Heart right ventricle (tissue), 16 donors: ENCODE data around the gene CLCN6. TPM values are rescaled to one million over a fixed set of nuclear protein-coding genes. Genes with fewer than 3 reads are reported as not detected.

Source experiments
- ATAC-seq, 8 donors: fragments of 200-7000 bp; cut with Tn5 transposase; one replicate each; pipeline ENCODE4 v1.9.1; 2020; ENCODE audit warnings: mild to moderate bottlenecking in 8 of 8, moderate library complexity in 8 of 8, moderate number of reproducible peaks in 1 of 8
- DNase-seq, 2 donors: peaks; one replicate each; pipeline ENCODE4 v3.0.0-alpha.2; 2020
- H3K27ac ChIP-seq, 10 donors: fragments of 200-600 bp; sonication (generic) in 2 of 10; one replicate each; pipeline versions ENCODE4 v1.5.0 to v1.8.0; 2020 to 2022; ENCODE audit warnings: mild to moderate bottlenecking in 3 of 10
- H3K27me3 ChIP-seq, 7 donors: fragments of 200-600 bp; one replicate each; pipeline ENCODE4 v1.8.0; 2021 to 2022; ENCODE audit warnings: mild to moderate bottlenecking in 2 of 7
- H3K36me3 ChIP-seq, 9 donors: fragments of 200-600 bp; sonication (generic) in 1 of 9; one replicate each; pipeline versions ENCODE4 v1.5.0 to v1.8.0; 2020 to 2022; ENCODE audit warnings: mild to moderate bottlenecking in 2 of 9
- H3K4me1 ChIP-seq, 9 donors: fragments of 200-600 bp; sonication (generic) in 1 of 9; one replicate each; pipeline versions ENCODE4 v1.5.0 to v1.8.0; 2020 to 2022; ENCODE audit warnings: mild to moderate bottlenecking in 4 of 9
- H3K4me3 ChIP-seq, 10 donors: fragments of 200-600 bp; sonication (generic) in 2 of 10; one replicate each; pipeline versions ENCODE4 v1.5.0 to v1.8.0; 2020 to 2022; ENCODE audit warnings: mild to moderate bottlenecking in 7 of 10, moderate library complexity in 2 of 10
- H3K9me3 ChIP-seq, 11 donors: fragments of 200-600 bp in 10 of 11; sonication (generic) in 2 of 11; one replicate each; pipeline versions ENCODE4 v1.5.0 to v1.8.0; 2013 to 2022; ENCODE audit warnings: mild to moderate bottlenecking in 2 of 11, control low read depth in 1 of 11, moderate library complexity in 1 of 11
- WGBS, 2 donors: extraction: QIAGEN DNeasy Blood & Tissue Kit; methylation state at CpG; one replicate each; pipeline ENCODE4 v1.1.7; 2013; ENCODE audit warnings: inconsistent platforms in 1 of 2; 5-methylcytosine and 5-hydroxymethylcytosine counted together
- intact Hi-C, 10 donors: fragments of 100-400 bp; cut with DNase I; formaldehyde crosslinking; loops; one replicate each; pipeline versions ENCODE4 v1.11.1 to v1.14.2; 2022
- polyA plus RNA-seq, 2 donors: library from polyadenylated mRNA; stranded (reverse); fragments of 200-250 nt; gene quantifications; one replicate each; pipeline ENCODE4 v1.2.3, GENCODE V29; 2013
- total RNA-seq, 10 donors: library from RNA; stranded (reverse); fragmentation: NEBNext Ultra II Directional in 3 of 10; extraction: Animal tissue kit (Norgen Biotek cat#: 25700) in 3 of 10; gene quantifications; one replicate each; pipeline versions ENCODE4 v1.2.1 to v1.2.4, GENCODE V29; 2021 to 2023
- TF ChIP-seq, protein P1 (sequence below), 9 donors: fragments of 200-600 bp; sonication (generic) in 2 of 9; IDR thresholded peaks; one replicate each; pipeline versions ENCODE4 v1.5.0 to v1.8.0; 2021 to 2022; ENCODE audit warnings: antibody characterized with exemption in 9 of 9, mild to moderate bottlenecking in 5 of 9, moderate library complexity in 1 of 9
- donor health status: Arrhythmogenic right ventricular cardiomyopathy.
- donor health status: ischemic (EF 13 %, LVEDD 7.1; RV severe dilation, severe dysfunction).
- donor health status: healthy with polysubstance abuse.
- donor health status: DM: no; HTN: yes; CAD: no.
- donor health status: DM: no; HTN: no; CAD: no.
- donor health status: ischemic (EF 25% LVEDD 6.9; RV normal size, moderate dysfunction).
- donor health status: ischemic (EF 25% LVEDD 5.7; RV mildly dilated, moderate dysfunction).
- donor health status: healthy.
- donor health status: DM: yes; HTN: yes; CAD: no.
- donor health status: Ischemic cardiomyopathy.
- donor health status: ischemic (EF 35%, LVEDD 5.7; RV mildly dilated, moderate dysfunction).
- donor health status: nonischemic (EF 11% LVEDD 7.7; RV severe dilation, severe dysfunction).
- donor health status: DM: yes; HTN: yes; CAD: no.
- donor health status: PGD.
- donor health status: ischemic (EF 29% LVEDD 5.4; RV normal size, mild dysfunction).
- donor health status: nonischemic (EF 23%, LVEDD 6.1; RV moderate dilation, normal function).

The CLCN6 gene
- total and polyA plus RNA-seq, 12 donors = 9.1 to 20.9 (median 16.2) TPM

DNA sequence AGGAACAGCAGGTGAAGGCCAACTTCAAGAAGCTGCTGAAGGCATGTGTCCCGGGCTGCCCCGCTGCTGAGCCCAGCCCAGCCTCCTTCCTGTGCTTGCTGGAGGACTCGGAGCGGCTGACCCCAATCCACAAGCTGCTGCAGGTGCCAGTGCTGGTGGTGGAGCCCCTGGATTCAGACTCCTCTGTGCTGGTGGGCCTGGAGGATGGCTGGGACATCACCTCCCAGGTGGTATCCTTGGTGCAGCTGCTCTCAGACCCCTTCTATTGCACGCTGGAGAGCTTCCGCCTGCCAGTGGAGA lies 72.8 kb downstream of the CLCN6 start:
- 87 to 91% methylated on average over 6 of the region's 6 CpGs for WGBS, 2 donors
- no peak for DNase-seq
- peaks cover 27 to 76% (median 58%) of the 10 kb centered on the region in 9 donors for H3K4me1 ChIP-seq
- no peak overlapping the region for H3K4me3 ChIP-seq
- H3K36me3 ChIP-seq = no peaks in the 10 kb centered on the region
- TF ChIP-seq, protein P1, sequence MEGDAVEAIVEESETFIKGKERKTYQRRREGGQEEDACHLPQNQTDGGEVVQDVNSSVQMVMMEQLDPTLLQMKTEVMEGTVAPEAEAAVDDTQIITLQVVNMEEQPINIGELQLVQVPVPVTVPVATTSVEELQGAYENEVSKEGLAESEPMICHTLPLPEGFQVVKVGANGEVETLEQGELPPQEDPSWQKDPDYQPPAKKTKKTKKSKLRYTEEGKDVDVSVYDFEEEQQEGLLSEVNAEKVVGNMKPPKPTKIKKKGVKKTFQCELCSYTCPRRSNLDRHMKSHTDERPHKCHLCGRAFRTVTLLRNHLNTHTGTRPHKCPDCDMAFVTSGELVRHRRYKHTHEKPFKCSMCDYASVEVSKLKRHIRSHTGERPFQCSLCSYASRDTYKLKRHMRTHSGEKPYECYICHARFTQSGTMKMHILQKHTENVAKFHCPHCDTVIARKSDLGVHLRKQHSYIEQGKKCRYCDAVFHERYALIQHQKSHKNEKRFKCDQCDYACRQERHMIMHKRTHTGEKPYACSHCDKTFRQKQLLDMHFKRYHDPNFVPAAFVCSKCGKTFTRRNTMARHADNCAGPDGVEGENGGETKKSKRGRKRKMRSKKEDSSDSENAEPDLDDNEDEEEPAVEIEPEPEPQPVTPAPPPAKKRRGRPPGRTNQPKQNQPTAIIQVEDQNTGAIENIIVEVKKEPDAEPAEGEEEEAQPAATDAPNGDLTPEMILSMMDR (IDR thresholded peaks at IDR 0.05) = no peak
- no peak for ATAC-seq
- no peaks in the 10 kb centered on the region for H3K9me3 ChIP-seq
- intact Hi-C loops = no loop called here
- H3K27ac ChIP-seq = no peak overlapping the region
- no peaks in the 10 kb centered on the region for H3K27me3 ChIP-seq

DNA sequence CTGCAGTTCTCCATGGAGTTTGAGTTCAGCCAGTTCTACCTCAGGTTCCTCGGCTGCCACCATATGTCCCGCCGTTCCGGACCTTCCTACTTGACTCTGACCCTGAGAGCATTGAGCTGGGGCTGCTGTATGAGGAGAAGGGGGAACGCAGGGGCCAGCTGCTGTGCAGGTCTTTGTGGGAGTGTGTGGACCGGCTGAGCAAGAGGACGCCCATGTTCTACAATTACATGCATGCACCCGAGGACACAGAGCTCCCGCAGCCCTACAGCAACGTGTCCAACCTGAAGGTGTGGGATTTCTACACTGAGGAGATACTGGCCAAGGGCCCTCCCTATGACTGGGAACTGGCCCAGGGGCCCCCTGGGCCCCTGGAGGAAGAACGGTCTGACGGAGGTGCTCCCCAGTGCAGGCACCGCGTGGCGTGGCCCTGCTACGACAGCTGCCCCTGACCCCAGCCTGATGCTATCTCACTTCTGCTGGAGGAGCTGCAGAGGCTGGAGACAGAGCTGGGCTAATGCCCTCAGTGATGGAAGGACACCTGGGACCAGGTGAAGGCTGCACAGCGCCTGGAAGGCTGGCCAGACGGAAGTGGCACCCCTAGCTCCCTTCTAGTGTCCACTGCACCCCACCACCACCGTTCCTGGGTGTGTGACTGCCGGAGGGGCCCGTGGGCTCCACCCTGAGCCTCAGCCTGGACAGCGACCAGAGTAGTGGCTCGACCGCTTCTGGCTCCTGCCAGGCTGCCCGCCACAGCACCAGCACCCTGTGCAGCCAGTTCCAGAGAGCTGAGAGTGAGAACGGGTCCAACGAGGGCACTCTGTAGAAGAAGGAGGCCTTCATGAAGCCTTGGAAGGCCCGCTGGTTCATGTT lies 73.6 kb downstream of the CLCN6 start:
- ATAC-seq (no peak), DNase-seq (no peak)
- Histone ChIP-seq H3K36me3 (no peaks in the 10 kb centered on the region), H3K4me1 (peaks cover 22 to 69% (median 55%) of the 10 kb centered on the region in 9 donors), H3K9me3 (no peaks in the 10 kb centered on the region), H3K27me3 (no peaks in the 10 kb centered on the region), H3K27ac (peak overlapping the region; percentile 76 to 94 (median 87)), H3K4me3 (no peak overlapping the region)
- 83 to 84% methylated on average over 28 of the region's 28 CpGs for WGBS, 2 donors
- intact Hi-C loops = loop anchor here in 1 of 10 donors (5.0 kb wide), 1 partner anchor 87 kb away; no protein-coding TSS in a partner anchor
- TF ChIP-seq, protein P1 (IDR thresholded peaks at IDR 0.05) = no peak

DNA sequence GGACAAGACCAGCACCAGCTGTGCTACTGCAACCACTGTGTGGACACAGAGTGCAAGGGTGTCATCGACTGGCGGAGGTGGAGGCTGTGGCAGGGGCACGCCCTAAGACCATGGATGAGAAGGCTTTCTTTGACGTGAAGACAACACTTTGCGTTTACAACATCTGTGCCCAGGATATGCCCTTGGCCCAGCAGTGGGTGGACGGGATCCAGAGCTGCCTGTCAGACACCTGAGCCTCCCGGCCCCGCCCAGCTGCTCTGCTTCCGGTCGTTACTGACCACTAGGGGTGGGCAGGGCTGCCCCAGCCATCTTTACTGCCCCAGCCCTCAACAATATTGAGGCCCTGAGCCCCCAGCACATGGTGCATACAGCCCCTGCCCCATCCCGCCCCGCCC lies 74.2 kb downstream of the CLCN6 start:
- Histone ChIP-seq H3K36me3 (no peaks in the 10 kb centered on the region), H3K27ac (peak overlapping the region; percentile 76 to 94 (median 87)), H3K9me3 (no peaks in the 10 kb centered on the region), H3K27me3 (no peaks in the 10 kb centered on the region), H3K4me1 (peaks cover 16 to 63% (median 48%) of the 10 kb centered on the region in 9 donors), H3K4me3 (no peak overlapping the region)
- TF ChIP-seq, protein P1 (IDR thresholded peaks at IDR 0.05) = no peak
- 59 to 64% methylated on average over 12 of the region's 12 CpGs for WGBS, 2 donors
- DNase-seq = no peak
- intact Hi-C loops = loop anchor here in 1 of 10 donors (5.0 kb wide), 1 partner anchor 88 kb away; no protein-coding TSS in a partner anchor
- peak in 1 of 8 donors; percentile 25 for ATAC-seq

DNA sequence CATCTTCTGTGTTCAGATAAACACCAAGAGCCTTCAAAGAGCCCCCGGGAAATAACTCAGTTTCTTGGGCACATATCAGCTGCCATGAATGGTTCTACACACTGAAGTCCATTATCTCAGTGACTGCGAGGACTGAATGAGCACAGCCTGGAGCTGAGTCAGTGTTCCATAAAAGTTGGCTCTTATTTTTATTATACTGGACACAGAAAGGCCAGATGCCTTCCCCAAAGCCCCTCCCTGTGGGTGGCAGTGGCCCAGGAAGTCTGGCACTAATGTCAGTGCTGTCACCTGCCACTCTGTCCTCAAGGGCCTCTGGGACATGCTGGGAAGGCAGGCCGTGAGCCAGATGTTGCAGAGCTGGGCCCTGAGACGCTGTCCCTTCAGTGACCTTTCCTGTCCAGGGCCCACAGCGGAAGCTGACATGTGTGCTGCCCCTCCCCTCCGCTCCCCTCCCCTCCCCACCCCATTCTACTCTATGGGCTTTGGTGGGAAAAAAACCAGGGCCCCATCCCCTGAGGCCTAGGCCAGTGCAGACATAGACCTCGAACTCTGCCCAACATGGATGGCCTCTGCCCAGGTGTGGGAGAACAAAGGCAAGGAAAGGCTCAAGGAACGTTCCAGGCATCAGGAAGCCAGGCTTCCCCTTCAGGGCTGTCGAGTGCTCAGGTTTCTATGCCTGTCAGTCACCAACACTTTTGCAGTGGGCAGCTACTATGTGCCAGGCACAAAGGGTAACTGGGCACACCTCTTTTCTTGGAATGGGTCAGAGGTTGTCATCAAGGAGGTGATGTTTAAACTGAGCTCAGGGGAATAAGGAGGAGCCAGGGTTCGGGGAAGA lies 75.1 kb downstream of the CLCN6 start:
- TF ChIP-seq, protein P1 (IDR thresholded peaks at IDR 0.05) = no peak
- Histone ChIP-seq H3K27me3 (no peaks in the 10 kb centered on the region), H3K4me1 (peaks cover 17 to 68% (median 53%) of the 10 kb centered on the region in 9 donors), H3K36me3 (no peaks in the 10 kb centered on the region), H3K27ac (peak overlapping the region; percentile 76 to 94 (median 87)), H3K4me3 (no peak overlapping the region), H3K9me3 (no peaks in the 10 kb centered on the region)
- intact Hi-C loops = loop anchor here in 1 of 10 donors (5.0 kb wide), 1 partner anchor 89 kb away; no protein-coding TSS in a partner anchor
- WGBS, 2 donors = 10 to 19% methylated on average over 10 of the region's 10 CpGs
- ATAC-seq (peak; percentile 81 to 90 (median 87)), DNase-seq (peak; percentile 89 to 90)
